Activated gamma-delta T cell treated with anti-CD3 and anti-CD28 coated beads, Interleukin-2, amount 50 U/mL, for 16 hours (primary cell): ENCODE data around the gene ANKLE2.
"Not testable (repeated sequence)": the region's sequence is repeated elsewhere in the genome, so short reads cannot be mapped to it uniquely, and the experiment has no call there.

Experiments
- DNase-seq: peaks from one replicate; pipeline ENCODE4 v3.0.0-alpha.2; 2020; ENCODE audit warnings: low read depth

Gene ANKLE2

DNA sequence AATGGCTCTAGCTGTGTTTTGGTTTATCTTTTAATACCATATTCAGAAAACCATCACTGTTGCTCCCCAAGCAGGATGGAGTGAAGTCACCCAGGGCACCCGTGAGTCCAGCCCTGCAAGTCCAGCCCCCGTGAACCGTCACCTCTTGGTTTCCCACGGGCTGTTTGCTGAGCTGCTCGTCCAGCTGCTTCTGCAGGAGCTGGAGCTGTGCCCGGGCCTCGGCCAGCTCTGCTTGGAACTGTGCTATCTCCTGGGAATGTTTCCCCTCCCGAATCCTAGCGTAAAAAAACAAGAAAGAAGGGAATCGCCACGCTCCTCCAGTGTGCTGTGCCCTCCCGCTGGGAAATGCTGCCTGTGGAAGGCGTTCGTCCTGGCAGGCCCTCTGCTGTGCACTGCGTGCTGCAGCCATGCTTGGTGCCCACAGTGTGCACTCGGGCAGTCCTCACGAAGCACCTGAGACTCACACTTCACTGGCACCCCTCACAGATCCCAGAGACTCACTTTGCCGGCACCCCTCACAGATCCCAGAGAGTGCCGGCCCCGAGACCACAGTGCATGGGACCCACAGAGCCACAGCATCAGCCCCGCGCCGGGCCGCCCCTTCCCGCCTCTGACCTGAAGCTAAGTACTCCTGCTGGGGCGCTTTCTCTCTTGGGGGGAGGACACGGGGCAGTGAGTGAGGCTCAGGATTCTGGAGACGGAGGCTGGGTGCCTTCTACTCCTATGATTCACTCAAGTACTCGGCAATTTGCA is 15.4 kb upstream of the ANKLE2 start:
- DNase-seq, result no peak

GRCh38 chr12:132776230-132776625 is 14.6 kb upstream of the ANKLE2 start:
- DNase-seq, result not testable (repeated sequence)

DNA sequence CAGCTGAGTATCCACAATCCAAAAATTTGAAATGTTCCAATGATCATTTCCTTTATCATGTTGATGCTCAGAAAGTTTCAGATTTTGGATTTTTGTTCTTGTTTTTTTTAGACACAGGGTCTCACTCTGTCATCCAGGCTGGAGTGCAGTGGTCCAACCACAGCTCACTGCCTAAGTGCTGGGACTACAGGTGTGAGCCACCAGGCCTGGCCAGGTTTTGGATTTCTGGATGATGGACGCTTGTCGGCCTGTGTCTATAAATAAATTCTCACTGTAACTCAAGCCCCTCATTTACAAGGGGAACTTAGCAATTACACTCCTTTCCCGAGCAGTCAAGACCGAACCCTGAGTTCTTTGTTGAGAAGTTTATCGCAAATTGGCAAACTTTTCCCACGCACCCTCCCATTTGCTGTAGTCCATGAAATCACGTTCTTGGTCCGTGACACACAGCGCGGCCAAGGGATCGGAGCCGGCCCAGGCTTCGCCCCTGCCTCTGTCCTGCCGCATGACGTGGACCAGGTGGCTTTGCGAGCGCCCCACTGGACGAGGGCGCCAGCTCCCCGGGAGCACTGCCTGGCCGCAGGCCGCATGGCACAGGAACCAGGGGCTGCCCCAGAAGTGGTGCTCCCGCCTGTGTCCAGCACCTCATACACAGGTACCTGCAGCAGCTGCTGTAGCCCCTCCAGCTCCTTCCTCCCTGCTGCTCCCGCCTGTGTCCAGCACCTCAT is 14.0 kb upstream of the ANKLE2 start:
- no peak for DNase-seq

- no peak for DNase-seq
These were observed 13.1 kb upstream of the ANKLE2 start for GRCh38 chr12:132774646-132775275.

GRCh38 chr12:132774159-132774558 is 12.5 kb upstream of the ANKLE2 start:
- DNase-seq, result no peak

GRCh38 chr12:132773077-132773955 is 11.7 kb upstream of the ANKLE2 start:
- no peak for DNase-seq

DNA sequence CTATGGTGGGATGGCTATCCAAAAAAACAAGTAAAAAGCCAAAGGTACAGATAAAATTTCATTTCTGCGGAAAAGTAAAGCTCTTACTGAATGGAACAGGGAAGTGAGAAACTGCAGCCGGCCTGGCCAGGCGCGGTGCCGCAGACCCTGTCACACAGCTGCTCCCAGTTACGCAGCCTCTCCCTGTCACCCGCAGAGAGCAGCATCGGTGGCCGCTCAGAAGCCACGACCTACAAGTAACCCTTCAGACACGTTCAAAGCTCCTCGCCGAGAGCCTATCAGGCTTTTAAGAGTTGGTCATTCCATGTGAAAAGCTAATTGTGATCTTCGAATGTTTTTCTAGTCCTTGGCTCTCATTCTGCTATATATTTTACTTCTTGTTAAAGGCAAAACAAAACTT is 11.0 kb upstream of the ANKLE2 start:
- DNase-seq, result no peak

DNA sequence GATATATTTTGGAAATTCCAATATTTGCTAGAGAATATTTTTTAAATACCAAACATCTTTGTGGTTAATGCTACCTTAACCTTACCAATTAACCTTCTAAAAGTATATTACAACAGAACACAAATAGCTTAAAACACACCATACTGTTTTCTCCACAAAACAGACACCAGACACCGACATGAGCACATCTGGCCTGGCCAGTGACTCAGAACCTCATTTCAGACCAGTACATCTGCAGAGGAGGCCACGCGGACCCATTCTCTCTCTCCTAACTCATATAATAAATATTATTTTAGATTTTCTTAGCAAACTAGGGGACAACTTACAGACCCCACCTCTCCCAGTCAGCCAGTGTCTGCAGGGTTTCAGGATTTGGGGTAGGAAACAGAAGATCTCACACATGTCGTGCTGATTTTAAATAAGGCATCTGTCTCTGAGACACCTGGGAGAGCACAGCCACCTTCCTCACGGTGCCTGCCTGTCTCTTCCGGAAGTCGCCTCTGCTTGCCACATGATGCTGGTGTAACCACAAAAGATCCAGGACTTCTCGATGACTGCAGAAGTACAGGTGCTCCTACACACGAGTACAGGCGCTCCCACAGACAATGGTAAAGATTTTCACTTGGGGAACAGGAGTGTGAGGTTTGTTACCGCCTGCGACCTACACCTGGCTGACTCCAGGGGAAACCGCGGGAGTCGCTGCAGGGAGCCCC is 9.7 kb upstream of the ANKLE2 start:
- DNase-seq, result no peak

DNA sequence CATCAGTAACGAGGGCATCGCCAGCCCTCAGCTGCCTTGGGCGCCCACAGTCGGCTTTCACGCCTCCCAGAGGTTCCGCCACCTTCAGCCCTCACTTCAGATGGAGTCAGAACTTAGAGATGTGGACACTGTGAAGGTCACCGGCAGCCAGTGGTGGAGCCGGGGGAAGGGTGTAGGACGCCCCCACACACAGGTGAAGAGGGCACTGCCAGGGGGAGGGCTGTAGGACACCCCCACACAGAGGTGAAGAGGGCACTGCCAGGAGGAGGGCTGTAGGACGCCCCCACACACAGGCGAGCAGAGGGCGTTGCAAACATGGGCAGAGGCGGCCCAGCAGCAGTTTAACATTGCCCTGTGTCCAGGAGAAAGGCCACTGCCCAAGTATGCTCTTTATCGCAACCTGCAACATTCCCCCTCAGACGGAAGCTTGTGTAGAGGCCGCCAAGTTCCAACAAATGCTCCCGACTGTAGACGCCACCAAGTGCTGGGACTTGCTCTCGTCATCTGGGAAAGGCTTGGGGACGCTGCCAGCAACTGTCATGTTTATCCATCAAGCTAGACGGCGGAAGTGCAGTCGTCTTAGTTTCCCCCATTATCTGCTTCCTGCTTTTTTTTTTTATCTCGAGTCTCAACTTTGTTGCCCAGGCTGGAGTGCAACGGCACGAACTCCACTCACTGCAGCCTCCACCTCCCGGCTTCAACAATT is 4.9 kb upstream of the ANKLE2 start:
- no peak for DNase-seq

GRCh38 chr12:132765361-132765760 is 3.7 kb upstream of the ANKLE2 start:
- no peak for DNase-seq

DNA sequence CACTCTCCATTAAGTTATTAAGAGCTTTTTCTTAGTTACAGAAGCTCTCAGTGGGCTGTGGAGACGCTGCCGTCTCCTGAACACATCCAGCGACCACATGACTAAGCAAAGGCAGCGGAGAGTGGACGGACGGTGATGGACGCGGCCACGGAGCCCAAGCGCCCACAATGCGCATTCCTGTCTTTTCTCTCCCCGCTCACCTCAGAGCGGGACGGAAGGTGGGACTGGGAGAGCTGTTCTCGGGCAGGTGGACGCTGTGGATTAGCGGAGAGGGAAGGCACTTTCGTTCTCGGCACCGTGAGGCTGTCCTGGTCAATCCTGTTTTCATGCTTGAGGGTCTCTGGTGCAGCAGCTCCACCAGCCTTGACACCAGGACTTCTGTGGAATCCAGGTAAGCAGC is 2.6 kb upstream of the ANKLE2 start:
- DNase-seq, result no peak

DNA sequence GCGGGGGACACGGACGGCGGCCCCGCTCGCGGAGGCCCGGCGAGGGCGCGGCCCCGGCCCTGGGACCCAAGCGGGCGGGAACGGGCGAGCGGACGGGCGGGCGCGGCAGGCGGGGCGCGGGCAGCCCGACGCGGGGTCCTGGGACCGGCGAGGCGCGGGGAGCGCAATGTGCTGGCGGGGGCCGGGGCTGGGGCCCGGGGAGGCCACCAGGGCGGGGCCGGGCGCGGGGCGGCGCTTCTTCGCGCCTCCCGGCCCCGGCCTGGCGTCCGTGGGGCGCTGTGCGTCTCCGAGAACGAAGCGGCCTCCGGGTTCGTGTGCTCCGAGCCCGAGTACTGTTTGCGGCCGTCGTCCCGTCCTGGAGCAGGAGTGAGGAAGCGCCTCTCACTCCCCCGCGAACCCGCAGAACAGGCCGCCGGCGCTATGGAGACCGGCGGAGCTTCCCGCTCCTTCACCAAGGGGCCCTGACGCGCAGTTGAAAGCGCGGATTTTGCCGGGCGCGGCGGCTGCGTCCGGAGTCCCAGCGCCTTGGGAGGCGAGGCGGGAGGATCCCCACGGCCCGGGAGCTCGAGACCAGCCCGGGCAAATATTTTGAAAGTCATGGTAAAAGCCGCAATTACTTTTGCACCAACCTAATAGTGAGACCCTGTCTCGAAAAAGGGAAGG is 420 bp upstream of the ANKLE2 start:
- DNase-seq, result peak; percentile 77

DNA sequence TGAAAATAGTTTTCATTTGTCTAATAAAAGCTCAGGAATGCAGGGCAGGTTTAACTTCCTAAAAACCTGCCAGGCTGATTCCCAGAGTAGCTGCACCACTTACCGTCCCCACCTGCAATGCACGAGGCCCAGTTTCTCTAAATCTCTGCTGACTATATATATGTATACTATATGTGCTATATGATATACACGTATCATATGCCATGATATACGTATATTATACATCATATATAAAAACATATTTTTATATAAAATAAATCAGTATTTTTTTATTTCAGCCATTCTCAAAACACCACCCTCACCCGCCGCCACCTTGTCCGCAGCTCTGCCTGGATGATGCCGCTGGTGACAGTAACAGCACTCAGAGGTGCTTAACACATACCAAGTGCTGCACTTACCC is 2.3 kb downstream of the ANKLE2 start:
- no peak for DNase-seq

GRCh38 chr12:132758825-132759224 is 2.8 kb downstream of the ANKLE2 start:
- not testable (repeated sequence) for DNase-seq

DNA sequence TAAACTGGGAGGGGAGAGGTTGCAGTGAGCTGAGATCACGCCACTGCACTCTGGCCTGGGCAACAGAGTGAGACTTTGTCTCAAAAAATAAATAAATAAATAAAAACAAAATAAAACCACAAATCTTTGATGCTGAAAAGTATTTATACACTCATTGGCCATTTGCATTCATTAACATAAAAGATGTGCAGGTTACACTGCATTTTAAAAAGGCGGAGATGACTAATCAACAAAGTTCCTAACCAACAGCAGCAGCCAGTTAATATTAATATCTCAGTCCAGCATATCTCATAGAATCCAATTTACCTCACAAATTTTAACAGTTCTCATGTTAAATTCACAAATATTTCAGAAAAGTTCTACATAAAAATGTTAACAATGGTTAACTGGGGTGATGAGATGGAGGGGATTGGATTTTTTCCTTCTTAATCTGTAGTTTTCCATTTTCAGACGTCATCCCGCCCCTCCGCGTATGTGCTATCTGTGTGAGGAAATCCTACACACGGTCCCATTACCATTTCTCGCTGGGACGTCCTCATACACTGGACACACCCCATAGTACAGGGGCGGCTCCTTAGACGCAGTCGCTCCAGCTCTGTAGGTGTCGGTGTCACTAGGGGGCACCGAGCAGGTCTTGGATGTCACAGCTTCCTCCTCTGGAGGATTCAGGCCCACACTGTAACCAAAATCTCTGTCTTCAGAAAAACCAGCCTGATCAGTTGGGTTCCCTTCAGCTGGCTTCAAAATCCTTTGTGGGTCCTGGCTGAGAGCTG is 7.3 kb downstream of the ANKLE2 start:
- DNase-seq, result no peak

DNA sequence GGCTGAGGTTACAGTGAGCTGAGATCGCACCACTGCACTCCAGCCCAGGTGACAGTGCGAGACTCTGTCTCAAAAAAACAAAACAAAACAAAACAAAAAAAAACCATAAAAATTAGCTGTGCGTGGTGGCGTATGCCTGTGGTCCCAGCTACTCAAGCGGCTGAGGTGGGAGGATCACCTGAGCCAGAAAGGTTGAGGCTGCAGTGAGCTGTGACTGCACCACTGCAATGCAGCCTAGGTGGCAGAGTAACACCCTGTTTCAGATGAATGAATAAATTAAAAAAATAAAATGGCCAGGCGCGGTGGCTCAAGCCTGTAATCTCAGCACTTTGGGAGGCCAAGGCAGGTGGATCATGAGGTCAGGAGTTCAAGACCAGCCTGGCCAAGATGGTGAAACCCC is 8.0 kb downstream of the ANKLE2 start:
- not testable (repeated sequence) for DNase-seq

- no peak for DNase-seq
These were observed 13.3 kb downstream of the ANKLE2 start for GRCh38 chr12:132748319-132748718.

GRCh38 chr12:132747896-132748295 is 13.7 kb downstream of the ANKLE2 start:
- DNase-seq, result no peak

DNA sequence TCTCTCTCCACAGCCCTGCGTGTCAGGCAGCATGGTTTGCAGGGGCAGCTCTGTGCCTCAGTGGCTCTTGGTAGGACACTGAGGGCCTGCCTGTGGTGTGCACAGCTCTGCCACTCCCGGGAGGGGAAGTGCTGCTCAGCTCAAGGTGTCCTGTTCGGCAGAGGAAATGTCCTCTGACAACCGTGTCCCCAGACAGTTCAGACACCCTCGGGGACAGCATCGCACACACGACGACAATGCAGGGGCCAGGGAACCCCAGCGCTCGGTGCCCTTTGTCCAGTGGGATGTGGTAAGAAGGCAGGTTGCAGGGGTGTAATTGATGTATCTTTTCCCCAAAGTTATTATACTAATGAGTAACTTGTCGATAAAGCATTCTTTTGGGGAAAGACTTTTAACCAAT is 14.2 kb downstream of the ANKLE2 start:
- DNase-seq, result no peak

GRCh38 chr12:132746613-132747012 is 15.0 kb downstream of the ANKLE2 start:
- no peak for DNase-seq
